HG02759 (cell line): ENCODE results near the gene JAG2.

ENCODE experiments used
- ATAC-seq: cut with Tn5 transposase; IDR thresholded peaks from one replicate; pipeline ENCODE4 v1.9.1; 2021; ENCODE audit warnings: mild to moderate bottlenecking, moderate library complexity; ENCODE audit not compliant: unreplicated experiment

The JAG2 gene

DNA sequence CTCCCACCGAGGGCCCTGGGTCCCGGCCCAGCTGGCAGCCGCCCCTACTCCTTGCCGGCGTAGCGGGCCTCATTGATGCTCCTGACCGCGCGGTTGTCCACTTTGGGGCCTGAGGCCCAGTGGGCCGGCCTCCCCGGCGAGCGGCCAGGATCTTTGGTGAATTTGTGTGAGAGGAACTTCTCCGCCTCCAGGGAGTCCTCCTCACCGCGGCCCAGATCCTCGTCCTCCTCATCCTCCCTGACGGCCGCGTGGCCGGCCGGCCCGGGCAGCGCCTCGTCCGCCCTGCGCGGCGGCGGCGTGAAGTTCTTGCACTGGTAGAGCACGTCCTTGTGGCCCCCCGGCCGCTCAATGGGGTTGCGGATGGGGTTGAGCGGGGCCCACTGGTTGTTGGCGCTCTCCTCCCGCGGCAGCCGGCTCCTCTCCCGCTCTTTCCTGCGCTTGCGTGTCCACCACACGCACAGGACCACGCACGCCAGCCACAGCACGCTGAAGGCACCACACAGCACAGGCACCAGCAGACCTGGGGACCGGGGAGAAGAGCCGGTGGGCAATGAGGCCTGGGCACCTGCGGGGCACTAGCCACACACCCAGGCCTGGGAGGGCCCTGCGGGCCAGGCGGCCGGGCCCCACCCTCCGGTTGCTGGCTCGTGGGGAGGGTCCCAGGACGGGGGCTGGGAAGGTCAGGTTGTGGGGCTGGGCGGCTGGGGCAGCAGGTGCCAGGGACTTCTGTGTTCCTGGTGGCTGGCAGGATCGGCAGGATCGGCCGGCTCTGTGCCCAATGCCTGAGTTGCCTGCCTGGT lies 25.7 kb downstream of the JAG2 start:
- ATAC-seq = no peak

DNA sequence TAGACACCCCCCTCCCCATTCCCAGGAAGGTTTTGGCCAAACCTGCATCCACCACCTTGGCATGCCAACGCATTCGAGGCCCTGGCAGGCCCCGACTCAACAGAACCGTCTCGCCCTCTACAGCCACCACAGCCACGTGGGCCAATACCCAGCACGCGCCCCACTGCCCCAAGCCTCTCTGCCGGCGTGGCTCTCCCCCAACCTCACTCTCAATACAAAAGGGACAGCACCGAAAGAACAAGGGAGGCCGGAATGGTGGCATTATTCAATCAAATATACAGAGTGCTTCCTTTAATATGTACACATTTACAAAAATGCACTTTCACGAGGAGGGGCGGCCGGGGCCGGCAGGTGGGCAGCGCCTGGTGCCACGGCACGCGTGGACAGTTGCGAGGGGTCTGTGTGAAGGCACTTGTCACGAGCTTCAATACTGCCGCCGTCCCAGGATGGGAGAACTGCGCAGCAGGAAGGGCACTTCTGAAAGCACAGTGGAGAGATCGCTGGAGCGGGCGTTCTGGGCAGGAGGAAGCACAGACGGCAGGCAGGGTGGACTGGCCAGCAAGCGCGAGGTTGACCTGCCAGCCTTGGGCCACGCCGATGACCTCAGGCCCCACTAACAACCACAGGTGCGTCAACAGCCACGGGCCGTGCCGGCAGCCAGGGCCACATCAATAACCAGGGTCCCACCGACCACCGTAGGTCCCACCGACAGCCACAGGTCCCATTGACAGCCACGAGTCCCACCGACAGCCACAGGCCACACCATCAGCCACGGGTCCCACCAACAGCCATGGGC lies 26.9 kb downstream of the JAG2 start:
- ATAC-seq = no peak

DNA sequence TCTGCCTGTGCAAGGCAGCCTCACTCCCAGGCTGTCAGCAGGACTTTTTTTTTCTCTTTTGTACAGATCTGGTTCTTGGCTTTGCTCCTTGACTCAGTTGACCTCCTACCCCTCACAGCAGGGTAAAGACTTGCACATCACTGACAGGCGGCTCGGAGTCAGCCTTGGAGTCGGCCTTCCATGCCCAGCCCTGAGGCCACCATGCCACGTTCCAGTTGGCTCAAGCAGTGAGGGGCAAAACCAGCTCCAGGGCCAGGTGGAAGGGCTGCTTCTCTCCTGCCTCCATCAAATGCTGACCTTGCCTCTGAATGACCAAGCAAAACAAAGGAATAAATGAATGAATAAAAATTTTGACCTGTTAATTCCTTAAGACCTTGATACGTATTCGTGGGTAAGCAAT lies 27.6 kb downstream of the JAG2 start:
- no peak for ATAC-seq

DNA sequence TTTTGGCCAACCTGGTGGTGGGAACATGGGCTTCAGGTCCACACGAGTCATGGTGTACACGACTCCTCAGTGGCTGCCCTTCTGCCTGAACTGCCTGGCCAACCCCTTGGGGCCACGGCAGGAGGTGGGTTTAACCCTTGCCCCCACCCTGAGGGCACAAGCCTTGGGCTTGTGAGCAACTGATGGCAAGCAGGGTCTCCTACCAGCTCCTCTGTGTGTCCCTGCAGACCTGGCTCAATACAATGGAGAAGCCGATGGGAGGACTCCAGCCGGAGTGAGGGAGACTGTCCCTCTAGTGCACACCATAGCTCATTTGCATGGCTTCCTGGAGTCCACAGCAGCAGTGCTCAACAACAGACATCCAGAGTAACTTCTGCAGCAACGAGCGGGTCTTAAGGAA lies 28.0 kb downstream of the JAG2 start:
- no peak for ATAC-seq

DNA sequence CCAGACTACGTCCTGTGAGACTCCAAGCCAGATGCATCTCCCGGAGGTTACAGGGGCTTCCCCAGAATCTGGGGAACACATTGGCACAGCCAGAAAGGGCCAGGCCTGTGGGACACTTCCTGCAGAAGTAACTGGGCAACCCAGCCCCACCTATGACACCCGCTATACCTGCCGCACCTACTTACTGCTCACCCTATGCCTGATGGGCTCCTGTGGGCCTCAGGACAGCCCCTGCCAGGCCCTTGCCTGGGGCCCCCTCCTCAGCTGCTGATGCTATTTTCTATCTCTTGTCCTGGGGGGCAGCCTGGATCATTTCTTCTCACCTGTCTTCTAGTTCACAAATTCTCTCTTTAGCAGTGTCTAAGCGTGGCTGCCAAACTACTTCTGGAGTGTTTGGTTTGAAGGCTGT lies 28.7 kb downstream of the JAG2 start:
- ATAC-seq = no peak

DNA sequence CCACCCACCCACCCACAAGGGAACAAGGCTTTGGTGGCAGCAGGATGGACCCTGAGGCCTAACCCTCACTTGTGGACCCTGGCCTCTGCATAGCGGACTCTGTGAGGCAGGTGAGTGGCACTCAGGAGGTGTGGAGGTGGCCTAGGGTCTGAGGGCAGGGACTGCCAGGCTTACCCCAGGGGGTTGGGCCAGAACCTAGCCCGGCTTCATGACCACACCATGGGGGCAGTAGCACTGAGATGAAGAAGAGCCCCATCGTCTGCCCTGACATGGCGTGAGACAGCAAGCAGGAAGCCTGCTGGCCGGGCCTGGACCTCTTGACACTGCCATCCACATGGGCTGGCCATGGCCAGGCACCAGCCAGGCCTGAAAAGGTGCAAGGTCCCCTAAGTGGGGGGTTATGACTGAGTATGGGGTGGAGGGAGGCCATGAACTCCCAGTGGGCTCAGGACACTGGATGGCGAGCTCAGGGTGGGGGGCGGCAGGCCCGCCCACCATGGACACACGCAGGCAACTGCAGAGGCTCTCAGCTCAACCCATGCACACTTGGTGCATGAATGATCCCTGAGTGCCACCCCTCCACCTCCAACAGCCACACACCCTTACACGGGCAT lies 29.3 kb downstream of the JAG2 start:
- ATAC-seq = no peak

DNA sequence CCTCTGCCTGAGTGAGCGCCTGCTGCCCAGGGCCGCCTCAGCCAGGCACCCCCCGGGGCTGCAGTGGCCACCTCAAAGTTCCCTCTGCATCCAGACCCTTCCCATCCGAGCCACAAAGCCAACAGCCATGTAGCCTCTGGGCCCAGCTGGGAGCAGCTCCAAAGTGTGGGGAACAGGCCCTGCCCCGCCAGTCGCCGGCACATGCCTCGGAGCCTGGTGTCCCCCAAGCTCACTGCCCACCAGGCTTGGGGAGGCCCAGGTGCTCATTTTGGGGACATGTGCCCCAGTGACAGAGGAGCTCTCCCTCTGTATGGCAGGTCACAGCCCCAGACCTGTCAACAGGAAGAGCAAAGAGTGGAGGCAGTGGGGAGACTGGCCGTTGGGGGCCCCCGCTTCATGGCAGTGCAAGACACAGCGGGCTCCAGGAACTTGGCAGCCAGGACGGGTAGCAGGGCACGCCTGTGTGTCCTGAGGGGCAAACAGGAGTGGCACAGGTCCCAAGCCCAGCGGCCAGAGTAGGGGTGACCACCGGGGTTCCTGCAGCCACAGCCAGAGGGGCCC lies 29.9 kb downstream of the JAG2 start:
- no peak for ATAC-seq

DNA sequence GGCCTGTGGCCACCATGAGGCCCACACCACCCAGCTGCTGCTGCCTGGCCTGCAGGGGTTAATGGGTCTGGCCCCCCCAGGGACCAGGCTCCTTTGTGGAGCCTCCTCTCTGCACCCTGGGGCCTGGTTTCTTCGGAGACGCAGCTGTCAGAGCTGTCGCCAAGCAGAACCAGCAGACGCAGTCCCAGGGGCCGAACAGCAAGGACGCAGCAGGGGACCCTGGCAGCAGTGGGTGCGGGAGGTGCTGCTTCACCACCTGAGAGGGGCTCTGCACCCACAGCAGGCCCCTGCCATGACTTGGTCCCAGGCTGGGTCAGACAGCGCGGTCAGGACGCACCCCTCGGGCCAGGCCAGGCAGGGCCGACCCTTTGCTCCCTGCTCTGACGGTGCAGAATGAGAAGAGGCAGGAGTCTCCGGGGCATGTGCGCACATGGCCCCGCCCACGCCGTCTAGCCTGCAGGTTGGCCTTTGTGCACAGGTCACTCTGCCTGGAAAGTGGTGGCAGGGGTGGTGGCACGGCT lies 30.5 kb downstream of the JAG2 start:
- no peak for ATAC-seq

DNA sequence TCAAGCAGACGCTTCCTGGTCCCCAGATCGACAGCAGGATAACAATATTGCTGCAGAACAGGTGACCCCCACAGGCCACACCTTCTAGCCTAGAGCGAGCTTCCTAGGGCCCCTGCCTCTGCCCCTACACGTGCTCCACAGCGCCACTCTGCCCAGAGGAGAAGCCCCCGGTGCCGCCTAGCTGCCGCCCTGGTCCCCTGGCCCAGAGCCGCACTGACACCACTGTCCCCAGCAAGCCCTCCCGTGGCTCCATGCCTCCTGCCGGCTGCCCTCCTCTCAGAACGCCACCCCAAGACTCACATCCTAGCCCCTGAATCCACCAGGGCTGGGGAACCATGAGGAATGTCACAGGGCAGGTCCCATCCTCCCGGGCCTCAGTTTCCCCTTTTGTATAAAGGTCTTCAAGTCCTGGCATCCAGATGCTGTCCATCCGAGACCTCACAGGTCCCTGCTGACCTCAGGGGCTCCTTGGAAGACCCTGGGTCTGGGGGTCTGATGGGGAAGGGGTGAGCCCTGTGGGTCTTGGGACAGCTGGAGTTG lies 31.0 kb downstream of the JAG2 start:
- no peak for ATAC-seq

DNA sequence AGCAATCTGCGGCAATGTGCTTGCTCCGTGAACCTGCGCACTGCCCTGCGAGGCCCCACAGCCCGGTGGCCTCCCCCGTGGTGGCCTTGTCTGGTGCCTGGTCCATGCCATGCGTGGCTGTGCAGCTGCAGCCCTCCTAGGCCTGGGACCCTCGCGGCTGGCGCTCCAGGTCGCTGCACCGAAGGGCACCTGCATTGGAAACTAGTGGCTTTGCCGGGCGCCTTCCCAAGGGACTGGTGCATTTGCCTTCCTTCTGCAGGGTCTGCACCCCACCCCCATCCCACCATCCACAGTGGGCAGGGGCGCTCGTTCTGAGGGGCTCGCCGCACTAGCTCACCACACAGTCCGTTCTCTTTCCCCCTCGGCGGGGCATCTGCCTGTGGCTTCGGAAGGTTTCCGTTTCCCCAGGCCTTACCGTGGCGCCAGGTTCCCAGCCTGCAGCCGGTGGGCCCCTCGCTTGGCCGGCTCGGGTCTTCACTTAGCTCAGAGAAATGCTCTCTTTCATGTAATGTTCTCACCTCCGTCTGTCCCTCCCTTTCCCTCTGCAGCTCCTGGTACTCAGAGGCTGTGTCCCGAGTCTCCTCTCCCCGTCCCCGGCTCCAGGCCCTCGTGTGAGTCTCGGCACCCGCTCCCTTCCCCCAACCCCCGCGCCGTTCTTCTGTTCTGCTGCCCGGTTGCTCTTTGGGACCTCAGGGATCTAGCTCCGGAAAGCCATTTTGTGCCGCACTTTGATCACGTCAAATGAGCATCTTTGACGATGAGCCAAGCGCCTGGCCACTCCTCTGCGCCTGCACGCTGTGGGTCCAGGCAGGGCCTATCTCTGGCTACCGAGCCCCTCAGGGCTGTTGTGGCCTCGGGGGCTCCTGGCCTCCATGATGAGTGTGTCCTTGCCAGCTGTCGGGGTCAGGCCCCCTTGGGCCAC lies 31.9 kb downstream of the JAG2 start:
- no peak for ATAC-seq

DNA sequence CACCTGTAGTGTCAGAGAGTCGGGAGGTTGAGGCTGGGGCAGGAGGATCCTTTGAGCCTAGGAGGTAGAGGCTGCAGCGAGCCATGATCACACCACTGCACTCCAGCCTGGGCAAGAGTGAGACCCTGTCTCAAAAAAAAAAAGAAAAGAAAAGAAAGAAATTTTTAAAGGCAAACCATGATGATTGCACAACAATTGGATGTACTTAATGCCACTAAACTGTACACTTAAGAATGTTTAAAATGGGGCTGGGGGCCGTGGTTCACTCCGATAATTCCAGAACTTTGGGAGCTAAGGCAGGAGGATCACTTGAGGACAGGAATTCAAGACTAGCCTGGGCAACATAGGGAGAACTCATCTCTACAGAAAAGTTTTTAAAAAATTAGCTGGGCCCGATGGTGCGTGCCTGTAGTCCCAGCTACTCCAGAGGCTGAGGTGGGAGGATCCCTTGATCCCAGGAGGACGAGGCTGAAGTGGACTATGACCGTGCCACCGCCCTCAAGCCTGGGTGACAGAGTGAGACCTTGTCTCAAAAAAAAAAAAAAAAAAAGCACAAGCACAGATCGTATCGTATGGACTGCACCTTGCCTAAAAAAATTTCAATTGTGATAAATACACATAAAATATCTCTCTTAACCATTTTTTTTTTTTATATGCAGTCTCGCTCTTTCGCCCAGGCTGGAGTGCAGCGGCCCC lies 32.7 kb downstream of the JAG2 start:
- ATAC-seq = no peak

DNA sequence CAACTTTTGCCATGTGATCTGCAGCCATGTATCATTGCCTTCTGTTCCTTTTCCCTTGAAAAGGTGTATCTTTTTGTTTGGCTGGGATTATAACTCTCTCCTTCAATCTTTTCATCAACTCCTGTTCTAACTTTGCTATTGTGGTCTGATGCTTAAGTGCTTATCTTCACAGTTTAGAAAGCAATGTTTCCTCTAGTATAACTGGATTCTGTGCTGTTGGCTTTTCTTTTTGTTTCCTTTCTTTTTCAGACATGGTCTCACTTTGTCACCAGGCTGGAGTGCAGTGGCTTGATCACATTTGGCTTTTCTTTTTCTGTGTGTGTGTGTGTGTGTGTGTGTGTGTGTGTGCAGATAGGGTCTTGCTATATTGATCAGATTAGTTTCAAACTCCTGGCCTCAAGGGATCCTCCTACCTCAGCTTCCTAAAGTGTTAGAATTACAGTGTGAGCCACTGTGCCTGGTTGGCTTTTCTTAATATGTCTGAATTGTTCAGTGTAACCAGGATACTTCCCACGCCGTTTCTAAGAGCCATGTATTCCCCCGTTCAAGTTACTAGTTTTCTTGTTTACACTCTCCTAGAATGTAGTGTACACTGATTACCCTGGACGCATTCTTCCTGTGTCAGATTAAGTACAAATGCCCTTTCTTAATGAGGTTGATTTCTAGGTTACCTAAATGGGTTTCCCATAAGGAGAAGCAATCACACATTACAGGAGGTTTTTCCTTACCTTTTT lies 35.5 kb downstream of the JAG2 start:
- ATAC-seq = no peak

DNA sequence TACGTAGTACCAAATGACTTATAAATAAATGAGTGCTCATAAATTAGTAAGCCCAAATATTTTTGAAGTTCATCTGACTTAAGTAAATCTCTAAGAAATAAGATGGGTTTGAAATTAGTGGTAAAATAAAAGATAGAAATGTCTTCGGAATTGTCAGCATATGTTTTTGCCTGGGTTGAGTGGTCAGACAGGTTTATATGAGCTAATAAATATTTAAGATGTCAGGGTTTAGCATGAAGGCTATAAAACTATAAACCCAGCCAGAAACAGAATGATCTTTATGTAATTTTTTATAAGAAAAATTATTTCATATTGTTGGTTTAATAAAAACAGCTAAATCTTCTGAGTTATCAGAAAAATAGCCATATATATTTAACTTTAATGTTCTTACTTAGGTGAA lies 37.3 kb downstream of the JAG2 start:
- ATAC-seq = no peak

DNA sequence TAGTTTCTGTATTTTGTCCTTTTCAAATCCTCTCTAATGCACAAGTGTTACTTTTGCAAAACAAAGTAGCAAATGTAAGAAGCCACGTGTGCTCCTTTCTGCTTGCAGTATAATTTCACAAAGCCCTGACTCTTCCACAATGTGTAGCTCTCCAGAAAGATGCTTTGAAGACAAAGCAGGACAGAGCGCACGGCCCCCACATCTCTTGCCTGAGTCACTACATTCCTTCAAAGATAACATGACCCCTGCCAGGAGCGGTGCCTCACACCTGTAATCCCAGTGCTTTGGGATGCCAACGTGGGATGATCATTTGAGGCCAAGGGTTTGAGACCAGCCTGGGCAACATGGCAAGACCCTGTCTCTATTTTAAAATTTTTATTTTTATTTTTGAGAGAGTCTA lies 40.5 kb downstream of the JAG2 start:
- no peak for ATAC-seq

DNA sequence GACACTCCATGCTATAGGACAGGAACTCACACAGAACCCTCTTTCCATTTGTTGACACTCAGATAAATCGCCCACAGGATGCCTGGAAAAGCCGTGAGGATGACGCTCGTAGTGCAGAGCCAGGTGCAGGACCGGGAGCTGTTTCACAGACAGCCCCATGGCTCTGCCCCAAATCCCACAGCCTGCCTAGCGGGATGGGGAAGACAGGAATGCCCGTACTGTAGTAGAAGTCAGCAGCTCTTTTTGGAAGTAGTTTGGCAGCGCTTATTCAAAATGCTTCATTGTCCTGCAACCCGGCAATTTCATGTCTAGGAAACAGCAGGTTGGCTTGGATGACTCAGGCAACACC lies 41.6 kb downstream of the JAG2 start:
- ATAC-seq = no peak

DNA sequence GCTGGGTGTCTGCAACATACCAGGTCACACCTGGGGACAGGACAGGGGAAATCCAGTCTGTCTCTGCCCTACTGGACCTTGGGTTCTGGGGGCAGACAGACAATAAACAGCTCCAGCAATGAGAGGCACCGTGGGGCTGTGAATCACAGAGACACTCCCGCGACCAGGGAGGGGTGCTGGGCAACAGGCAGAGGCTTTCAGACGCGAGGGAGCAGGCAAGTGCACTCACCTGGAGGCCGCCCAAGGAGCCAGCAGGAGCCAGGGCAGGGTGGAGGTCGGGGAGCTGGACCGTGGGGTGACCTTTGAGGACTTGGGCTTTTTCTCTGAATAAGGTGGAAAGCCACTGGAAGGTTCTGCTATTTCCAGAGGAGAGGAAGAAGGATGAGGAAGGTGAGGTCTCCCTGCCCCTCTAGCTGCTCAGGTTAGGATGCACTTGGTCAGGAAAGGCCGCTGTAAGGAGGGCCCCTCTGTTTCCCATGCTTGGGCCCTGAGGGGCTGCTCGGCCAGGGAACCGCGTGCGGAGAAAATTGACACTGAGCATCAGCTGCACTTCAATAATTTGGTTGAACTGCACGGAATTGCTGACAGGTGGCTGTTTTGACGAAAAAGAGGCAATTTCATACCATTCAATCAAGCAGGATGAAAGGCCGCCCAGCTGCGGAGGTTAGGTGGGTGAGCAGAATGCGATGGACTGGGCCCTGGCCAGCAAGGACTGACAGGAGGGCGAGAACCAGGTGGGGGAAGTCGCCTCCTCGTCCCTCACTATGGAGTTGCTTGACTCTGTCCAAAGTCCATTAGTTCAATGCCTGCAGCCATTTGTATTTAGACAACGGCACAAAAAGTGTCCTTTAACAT lies 42.2 kb downstream of the JAG2 start:
- ATAC-seq = no peak

DNA sequence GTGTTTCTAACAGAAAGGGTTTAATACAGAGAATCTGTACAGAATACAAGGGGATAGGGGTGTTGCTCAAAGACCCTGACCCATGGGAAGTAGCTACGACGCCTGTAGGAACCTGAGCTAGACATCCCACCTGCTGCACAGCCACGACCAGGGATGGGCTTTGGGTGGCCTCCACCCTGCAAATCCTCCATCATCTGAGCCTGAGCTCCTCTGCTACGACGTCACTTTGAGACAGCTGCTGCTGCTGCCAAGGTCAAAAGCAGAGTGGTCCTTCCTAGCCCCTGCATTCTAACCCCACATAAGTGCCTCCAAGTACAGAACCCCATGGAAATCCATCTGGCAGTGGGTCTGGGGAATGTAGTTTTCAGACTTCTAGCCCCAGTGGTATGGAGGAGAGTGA lies 43.8 kb downstream of the JAG2 start:
- ATAC-seq = no peak
